Neural cell (in vitro differentiated cells): ENCODE measurements around the gene SGCD. TPM values are rescaled to one million over a fixed set of nuclear protein-coding genes. Genes with fewer than 3 reads are reported as not detected.

Experiments used
- H2AFZ ChIP-seq: fragments of 200-600, 300-800 bp; sonication (generic), shearing (Covaris generic); 2 replicates; pipeline ENCODE4 v1.6.0; 2014; ENCODE audit warnings: low read depth, mild to moderate bottlenecking, antibody characterized with exemption, low read length, moderate library complexity
- H3F3A ChIP-seq: fragments of 200-600 bp; shearing (Covaris generic); 2 replicates; pipeline ENCODE4 v1.6.1; 2016; ENCODE audit warnings: mild to moderate bottlenecking, moderate library complexity, mixed read lengths, antibody characterized with exemption, low read length; ENCODE audit not compliant: insufficient read depth, poor library complexity, severe bottlenecking
- H3K27ac ChIP-seq: fragments of 200-600, 300-800 bp; sonication (generic), shearing (Covaris generic); 2 replicates; pipeline ENCODE4 v1.5.1; 2014; ENCODE audit warnings: mild to moderate bottlenecking, low read length, moderate library complexity
- H3K27me3 ChIP-seq: fragments of 300-800, 200-600 bp; sonication (generic), shearing (Covaris generic); 2 replicates; pipeline ENCODE4 v1.6.0; 2014; ENCODE audit warnings: mild to moderate bottlenecking, low read depth, low read length, moderate library complexity; ENCODE audit not compliant: insufficient read depth
- H3K36me3 ChIP-seq: fragments of 300-800, 200-600 bp; sonication (generic), shearing (Covaris generic); 2 replicates; pipeline ENCODE4 v1.5.1; 2014; ENCODE audit warnings: mild to moderate bottlenecking, antibody characterized with exemption, low read length, moderate library complexity; ENCODE audit not compliant: insufficient read depth
- H3K4me2 ChIP-seq: fragments of 300-800, 200-600 bp; sonication (generic), shearing (Covaris generic); 2 replicates; pipeline ENCODE4 v1.6.0; 2014; ENCODE audit warnings: mild to moderate bottlenecking, low read length
- H3K4me3 ChIP-seq: fragments of 300-800, 200-600 bp; sonication (generic), shearing (Covaris generic); 2 replicates; pipeline ENCODE4 v1.5.1; 2014; ENCODE audit warnings: mild to moderate bottlenecking, low read length, moderate library complexity
- H3K79me2 ChIP-seq: fragments of 200-600 bp; shearing (Covaris generic); replicated peaks from 2 replicates; pipeline ENCODE4 v1.6.0; 2014; ENCODE audit warnings: mild to moderate bottlenecking, low read length, moderate library complexity; ENCODE audit not compliant: insufficient read depth
- H3K9ac ChIP-seq: fragments of 300-800, 200-600 bp; sonication (generic), shearing (Covaris generic); 2 replicates; pipeline ENCODE4 v1.6.1; 2016; ENCODE audit warnings: mild to moderate bottlenecking, low read length, mixed read lengths
- H3K9me2 ChIP-seq: fragments of 200-600 bp; shearing (Covaris generic); 2 replicates; pipeline ENCODE4 v1.6.1; 2016; ENCODE audit warnings: mild to moderate bottlenecking, low read length, mixed read lengths; ENCODE audit not compliant: insufficient read depth
- H3K9me3 ChIP-seq: fragments of 200-600, 300-800 bp; sonication (generic), shearing (Covaris generic); 2 replicates; pipeline ENCODE4 v1.6.1; 2016; ENCODE audit warnings: mild to moderate bottlenecking, mixed run types, low read length, moderate library complexity, mixed read lengths
- H4K20me1 ChIP-seq: fragments of 200-600 bp; shearing (Covaris generic); 2 replicates; pipeline ENCODE4 v1.6.1; 2016; ENCODE audit warnings: mild to moderate bottlenecking, mixed run types; ENCODE audit not compliant: insufficient read depth
- CTCF ChIP-seq: fragments of 450-650 bp; IDR thresholded peaks from 2 replicates; pipeline ENCODE4 v1.5.1; 2014; ENCODE audit warnings: antibody characterized with exemption, mild to moderate bottlenecking, moderate library complexity; ENCODE audit not compliant: poor library complexity, severe bottlenecking
- EP300 ChIP-seq: fragments of 450-650 bp; conservative IDR thresholded peaks from 2 replicates; pipeline ENCODE4 v1.6.1; 2014; ENCODE audit warnings: antibody characterized with exemption, mild to moderate bottlenecking, moderate library complexity; ENCODE audit not compliant: poor library complexity, severe bottlenecking
- EZH2 ChIP-seq: fragments of 200-600, 300-800 bp; shearing (Covaris generic), sonication (generic); IDR thresholded peaks from 2 replicates; pipeline ENCODE4 v1.6.1; 2014; ENCODE audit warnings: antibody characterized with exemption, low read length, borderline replicate concordance, mild to moderate bottlenecking; ENCODE audit not compliant: insufficient read depth, poor library complexity, severe bottlenecking
- MXI1 ChIP-seq: fragments of 450-650 bp; conservative IDR thresholded peaks from 2 replicates; pipeline ENCODE4 v1.6.1; 2014; ENCODE audit warnings: antibody characterized with exemption, mild to moderate bottlenecking; ENCODE audit not compliant: poor library complexity, severe bottlenecking
- POLR2AphosphoS5 ChIP-seq: IDR thresholded peaks from 2 replicates; pipeline ENCODE4 v1.6.1; 2012
- RAD21 ChIP-seq: fragments of 450-650 bp; conservative IDR thresholded peaks from 2 replicates; pipeline ENCODE4 v1.6.1; 2014; ENCODE audit warnings: antibody characterized with exemption, mild to moderate bottlenecking, moderate library complexity
- REST ChIP-seq: IDR thresholded peaks from 2 replicates; pipeline ENCODE4 v1.6.1; 2012; ENCODE audit warnings: borderline replicate concordance
- SMC3 ChIP-seq: fragments of 450-650 bp; conservative IDR thresholded peaks from 2 replicates; pipeline ENCODE4 v1.6.1; 2014; ENCODE audit warnings: antibody characterized with exemption, mild to moderate bottlenecking, moderate library complexity; ENCODE audit not compliant: poor library complexity
- TAF1 ChIP-seq: IDR thresholded peaks from 2 replicates; pipeline ENCODE4 v1.6.1; 2012; ENCODE audit warnings: low read depth
- polyA plus RNA-seq: library from polyadenylated mRNA; depleted of rRNA; stranded (reverse); fragments of >200 nt; gene quantifications from 2 replicates; pipeline ENCODE4 v1.2.3, GENCODE V29; 2014

SGCD gene
- polyA plus RNA-seq, 1 donor from 2014 or later = 3.4 TPM

GRCh38 chr5:156647034-156647451 lies 320.1 kb downstream of the SGCD start:
- Histone ChIP-seq H3K9me3 (no peaks in the 10 kb centered on the region), H3F3A (no peaks in the 10 kb centered on the region), H2AFZ (no peak overlapping the region), H3K4me2 (no peak overlapping the region), H3K27me3 (no peaks in the 10 kb centered on the region), H3K4me3 (no peak overlapping the region), H3K27ac (no peak overlapping the region), H3K9me2 (no peaks in the 10 kb centered on the region), H4K20me1 (no peaks in the 10 kb centered on the region), H3K9ac (no peak overlapping the region), H3K79me2 (no peaks in the 10 kb centered on the region), H3K36me3 (no peaks in the 10 kb centered on the region)
- no peak for TF ChIP-seq REST
- no peak for TF ChIP-seq EP300
- no peak for TF ChIP-seq EZH2
- TF ChIP-seq CTCF = no peak
- TF ChIP-seq RAD21 = no peak

GRCh38 chr5:156654444-156654843 lies 327.5 kb downstream of the SGCD start:
- Histone ChIP-seq H4K20me1 (no peaks in the 10 kb centered on the region), H3K4me2 (no peak overlapping the region), H3K27ac (no peak overlapping the region), H3K27me3 (no peaks in the 10 kb centered on the region), H3K36me3 (no peaks in the 10 kb centered on the region), H3K9me3 (no peaks in the 10 kb centered on the region), H3K79me2 (no peaks in the 10 kb centered on the region), H2AFZ (no peak overlapping the region), H3F3A (no peaks in the 10 kb centered on the region), H3K9ac (no peak overlapping the region), H3K4me3 (no peak overlapping the region), H3K9me2 (no peaks in the 10 kb centered on the region)
- TF ChIP-seq MXI1 = no peak
- no peak for TF ChIP-seq SMC3
- no peak for TF ChIP-seq RAD21
- TF ChIP-seq REST = no peak
- TF ChIP-seq CTCF = no peak
- no peak for TF ChIP-seq EP300
- TF ChIP-seq TAF1 = no peak
- TF ChIP-seq POLR2AphosphoS5 = no peak
- TF ChIP-seq EZH2 = no peak
